HepG2 (cell line): ENCODE results near the gene PPP1R9B. TPM values are rescaled to one million over a fixed set of nuclear protein-coding genes. Genes with fewer than 3 reads are reported as not detected.

Experiments used
- ATAC-seq: fragments of 200-7000 bp; cut with Tn5 transposase; 3 replicates; pipeline ENCODE4 v1.9.1; 2020; ENCODE audit warnings: mild to moderate bottlenecking, moderate library complexity
- BruUV-seq: library from RNA; stranded (reverse); fragments of 400-500 nt; replicated peaks from 2 replicates; lab custom pipeline; 2021; lab: Mats Ljungman, UMichigan
- CTCF ChIA-PET: fragments of 300-600 bp; formaldehyde crosslinking; extraction: SDS; loops from one replicate; lab custom pipeline; 2021; ENCODE audit warnings: low total read pairs, inconsistent platforms, low intra/inter-chr PET ratio; lab: Yijun Ruan, JAX
- POLR2A ChIA-PET: fragments of 350-600 bp; sonication (Branson Sonifier 250); formaldehyde crosslinking; loops from one replicate; lab custom pipeline; 2020; ENCODE audit warnings: antibody characterized with exemption, inconsistent platforms; lab: Yijun Ruan, JAX
- DNase-seq: peaks from one replicate; pipeline ENCODE4 v3.0.0-alpha.2; 2015; ENCODE audit warnings: low spot score
- FAIRE-seq: peaks from 3 replicates; lab custom pipeline; 2011; peaks lifted over from hg19 to GRCh38; lab: Jason Lieb, UNC
- H2AFZ ChIP-seq: one replicate; pipeline ENCODE4 v1.6.1; 2011; ENCODE audit warnings: low read length, inconsistent platforms
- H3K27ac ChIP-seq: fragments of 300-600 bp; 3 replicates; pipeline ENCODE4 v1.8.0; 2011; ENCODE audit warnings: mixed run types, mild to moderate bottlenecking, mixed read lengths, low read length, inconsistent platforms; ENCODE audit not compliant: insufficient read depth; ENCODE audit errors: extremely low read length
- H3K27me3 ChIP-seq, 2 experiments: fragments of 200-600 bp in 1 of 2; 2 replicates in 1 of 2; 3 replicates in 1 of 2; pipeline versions ENCODE4 v1.6.0 to v1.8.0; 2011; ENCODE audit warnings: low read length in 2 of 2, mild to moderate bottlenecking in 2 of 2, moderate library complexity in 2 of 2, inconsistent platforms in 1 of 2; ENCODE audit not compliant: insufficient read depth in 2 of 2, control insufficient read depth in 1 of 2
- H3K36me3 ChIP-seq, 2 experiments: fragments of 200-600 bp in 1 of 2; replicated peaks in 1 of 2; 2 replicates in 1 of 2; 3 replicates in 1 of 2; pipeline versions ENCODE4 v1.5.1 to v1.8.0; 2011; ENCODE audit warnings: low read length in 2 of 2, inconsistent platforms in 1 of 2; ENCODE audit not compliant: insufficient read depth in 2 of 2, control insufficient read depth in 1 of 2
- H3K4me1 ChIP-seq: 2 replicates; pipeline ENCODE4 v1.5.1; 2012; ENCODE audit warnings: low read length, inconsistent platforms; ENCODE audit not compliant: insufficient read depth
- H3K4me2 ChIP-seq: 2 replicates; pipeline ENCODE4 v1.6.0; 2011; ENCODE audit warnings: low read depth, low read length, inconsistent platforms
- H3K4me3 ChIP-seq, 3 experiments: fragments of 200-600 bp in 1 of 3; sonication (generic), shearing (Covaris generic) in 1 of 3; replicated peaks in 1 of 3; 2 replicates each; pipeline ENCODE4 v1.5.1; 2011 to 2016; ENCODE audit warnings: low read length in 3 of 3, inconsistent platforms in 2 of 3, low read depth in 2 of 3, mild to moderate bottlenecking in 2 of 3, control low read depth in 1 of 3, mixed read lengths in 1 of 3; ENCODE audit not compliant: insufficient read depth in 1 of 3
- H3K79me2 ChIP-seq: one replicate; pipeline ENCODE4 v1.6.1; 2011; ENCODE audit warnings: low read length, inconsistent platforms; ENCODE audit not compliant: insufficient read depth
- H3K9ac ChIP-seq: 2 replicates; pipeline ENCODE4 v1.6.0; 2011; ENCODE audit warnings: mild to moderate bottlenecking, low read depth, low read length, inconsistent platforms; ENCODE audit not compliant: insufficient read depth
- H3K9me3 ChIP-seq: 2 replicates; pipeline ENCODE4 v1.5.1; 2012; ENCODE audit warnings: mild to moderate bottlenecking, low read length
- H4K20me1 ChIP-seq: 2 replicates; pipeline ENCODE4 v1.6.0; 2011; ENCODE audit warnings: inconsistent platforms, mild to moderate bottlenecking, low read length, moderate library complexity; ENCODE audit not compliant: insufficient read depth
- CHD2 ChIP-seq: IDR thresholded peaks from 2 replicates; pipeline ENCODE4 v1.6.1; 2011; ENCODE audit warnings: low read depth, low read length, improper control_type of control experiment
- HOXA5 ChIP-seq: sonication (generic); formaldehyde crosslinking; IDR thresholded peaks from 2 replicates; pipeline ENCODE4 v1.4.0; 2020; ENCODE audit warnings: missing genetic modification reagents
- MLLT10 ChIP-seq: sonication (generic); formaldehyde crosslinking; IDR thresholded peaks from 2 replicates; pipeline ENCODE4 v1.4.0; 2020; ENCODE audit warnings: missing genetic modification reagents
- NR2F2 ChIP-seq: IDR thresholded peaks from 2 replicates; pipeline ENCODE4 v1.6.1; 2012; ENCODE audit warnings: low read depth, inconsistent platforms, borderline replicate concordance
- PHF21A ChIP-seq: sonication (generic); formaldehyde crosslinking; IDR thresholded peaks from 2 replicates; pipeline ENCODE4 v1.5.0; 2020; ENCODE audit warnings: mild to moderate bottlenecking, missing genetic modification reagents
- TCF7L2 ChIP-seq: IDR thresholded peaks from 2 replicates; pipeline ENCODE4 v1.6.1; 2011; ENCODE audit warnings: mild to moderate bottlenecking, low read depth, low read length, moderate library complexity
- TP53 ChIP-seq: sonication (generic); formaldehyde crosslinking; conservative IDR thresholded peaks from 2 replicates; pipeline ENCODE4 v1.4.0; 2020; ENCODE audit warnings: missing genetic modification reagents
- ZFP90 ChIP-seq: sonication (generic); formaldehyde crosslinking; IDR thresholded peaks from 2 replicates; pipeline ENCODE4 v1.8.0; 2022; ENCODE audit warnings: missing genetic modification reagents, mild to moderate bottlenecking, inconsistent platforms, borderline replicate concordance
- ZNF335 ChIP-seq: sonication (generic); formaldehyde crosslinking; IDR thresholded peaks from 2 replicates; pipeline ENCODE4 v1.4.0; 2020; ENCODE audit warnings: missing genetic modification reagents
- ZNF33A ChIP-seq: sonication (generic); formaldehyde crosslinking; IDR thresholded peaks from 2 replicates; pipeline ENCODE4 v1.5.1; 2020; ENCODE audit warnings: missing genetic modification reagents, mild to moderate bottlenecking, moderate library complexity, borderline replicate concordance
- ZNF431 ChIP-seq: sonication (generic); formaldehyde crosslinking; IDR thresholded peaks from 2 replicates; pipeline ENCODE4 v1.9.0; 2022; ENCODE audit warnings: missing genetic modification reagents, low read depth, mild to moderate bottlenecking, borderline replicate concordance
- ZNF44 ChIP-seq: sonication (generic); formaldehyde crosslinking; IDR thresholded peaks from 2 replicates; pipeline ENCODE4 v1.5.1; 2020; ENCODE audit warnings: mild to moderate bottlenecking, missing genetic modification reagents
- WGBS: methylation state at CpG from one replicate; pipeline ENCODE4 v1.1.6; 2017; ENCODE audit warnings: low lambda C conversion rate; 5-methylcytosine and 5-hydroxymethylcytosine counted together
- in situ Hi-C: cut with HindIII; loops from 2 replicates; pipeline ENCODE4 v1.10.0; 2017; ENCODE audit warnings: low pct_unique_long_range_greater_than_20kb; ENCODE audit not compliant: extremely low pct_ligation_motif_present
- intact Hi-C: fragments of 100-400 bp; cut with micrococcal nuclease; formaldehyde crosslinking; loops from one replicate; pipeline ENCODE4 v1.10.0; 2022; ENCODE audit not compliant: unreplicated experiment
- polyA plus RNA-seq, 8 experiments: library from polyadenylated mRNA; depleted of rRNA in 3 of 8; stranded (reverse) in 7 of 8; unstranded in 1 of 8; fragments of >200 nt; fragmentation: Illumina TruSeq in 4 of 8; extraction: Trizol in 4 of 8; gene quantifications; 2 replicates each; pipeline versions ENCODE4 v1.2.1 to v1.2.3, GENCODE V29; 2011 to 2016; ENCODE audit warnings: low read depth in 4 of 8, missing spikeins in 1 of 8, mixed read lengths in 1 of 8; ENCODE audit not compliant: insufficient read depth in 1 of 8
- total RNA-seq, 5 experiments: library from RNA; depleted of rRNA; stranded (reverse); fragments of >200 nt; fragmentation: Illumina TruSeq; extraction: Trizol; gene quantifications; 2 replicates each; pipeline ENCODE4 v1.2.3, GENCODE V29; 2016; ENCODE audit warnings: low read depth in 1 of 5
- TF ChIP-seq, protein P1 (sequence below): sonication (generic); formaldehyde crosslinking; IDR thresholded peaks from 2 replicates; pipeline ENCODE4 v1.4.0; 2020; ENCODE audit warnings: mild to moderate bottlenecking, missing genetic modification reagents
- TF ChIP-seq, protein P2 (sequence below): sonication (generic); formaldehyde crosslinking; conservative IDR thresholded peaks from 2 replicates; pipeline ENCODE4 v1.4.0; 2020; ENCODE audit warnings: mild to moderate bottlenecking, missing genetic modification reagents, moderate library complexity

PPP1R9B gene
- total and polyA plus RNA-seq, 2 of the 13 experiments (the other 11 are each of a cell fraction or from before 2014, with no cell fraction given) = 9.4 to 15.8 TPM

DNA sequence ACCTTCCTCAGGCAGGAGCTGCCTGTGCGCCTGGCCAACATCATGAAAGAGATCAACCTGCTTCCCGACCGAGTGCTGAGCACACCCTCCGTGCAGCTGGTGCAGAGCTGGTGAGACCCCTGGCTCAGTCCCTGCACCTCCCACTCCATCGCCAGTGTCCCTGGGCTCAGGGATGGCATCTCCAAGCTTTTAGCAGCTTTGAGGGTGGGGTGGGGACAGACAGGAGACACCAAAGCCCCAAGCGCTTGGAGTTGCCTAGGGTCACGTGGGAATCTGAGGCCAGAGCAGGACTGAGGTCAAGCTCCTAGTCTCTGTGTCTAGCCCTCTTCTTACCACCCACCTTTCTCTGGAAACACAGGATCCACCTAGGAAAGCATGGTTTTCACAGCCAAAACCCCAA is 53.0 kb downstream of the PPP1R9B start:
- ATAC-seq (no peak), FAIRE-seq (no peak), DNase-seq (no peak)
- Histone ChIP-seq H3K4me2 (no peak overlapping the region), H2AFZ (no peak overlapping the region), H3K27me3 (peaks cover 0 to 5% of the 10 kb centered on the region in 2 experiments; a peak in 1 of 5 replicates), H3K4me1 (peaks cover 45% of the 10 kb centered on the region), H3K27ac (no peak overlapping the region), H3K36me3 (peaks cover 0 to 4% of the 10 kb centered on the region in 2 experiments; a peak in 1 of 5 replicates), H3K9ac (no peak overlapping the region), H3K9me3 (no peaks in the 10 kb centered on the region), H4K20me1 (no peaks in the 10 kb centered on the region), H3K4me3 (no peak overlapping the region), H3K79me2 (peaks cover 6% of the 10 kb centered on the region)
- BruUV-seq = no TSS peak
- ChIA-PET POLR2A (interaction anchor here (1.2 kb wide), 1 partner anchor 26 kb away, joined by 3 read pairs; no protein-coding TSS in a partner anchor), CTCF (no interaction called here)
- in situ Hi-C loops (no loop called here), intact Hi-C loops (no loop called here)
- no peak for TF ChIP-seq ZNF33A (CRISPR knock-in tag)
- no peak for TF ChIP-seq CHD2
- TF ChIP-seq ZFP90 (CRISPR knock-in tag) = no peak
- TF ChIP-seq ZNF335 = no peak
- no peak for TF ChIP-seq TCF7L2
- TF ChIP-seq, protein P1, sequence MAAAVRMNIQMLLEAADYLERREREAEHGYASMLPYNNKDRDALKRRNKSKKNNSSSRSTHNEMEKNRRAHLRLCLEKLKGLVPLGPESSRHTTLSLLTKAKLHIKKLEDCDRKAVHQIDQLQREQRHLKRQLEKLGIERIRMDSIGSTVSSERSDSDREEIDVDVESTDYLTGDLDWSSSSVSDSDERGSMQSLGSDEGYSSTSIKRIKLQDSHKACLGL (CRISPR knock-in tag) = no peak
- TF ChIP-seq ZNF431 (CRISPR knock-in tag) = no peak
- TF ChIP-seq PHF21A (CRISPR knock-in tag) = no peak
- TF ChIP-seq NR2F2 = no peak
- TF ChIP-seq, protein P2, sequence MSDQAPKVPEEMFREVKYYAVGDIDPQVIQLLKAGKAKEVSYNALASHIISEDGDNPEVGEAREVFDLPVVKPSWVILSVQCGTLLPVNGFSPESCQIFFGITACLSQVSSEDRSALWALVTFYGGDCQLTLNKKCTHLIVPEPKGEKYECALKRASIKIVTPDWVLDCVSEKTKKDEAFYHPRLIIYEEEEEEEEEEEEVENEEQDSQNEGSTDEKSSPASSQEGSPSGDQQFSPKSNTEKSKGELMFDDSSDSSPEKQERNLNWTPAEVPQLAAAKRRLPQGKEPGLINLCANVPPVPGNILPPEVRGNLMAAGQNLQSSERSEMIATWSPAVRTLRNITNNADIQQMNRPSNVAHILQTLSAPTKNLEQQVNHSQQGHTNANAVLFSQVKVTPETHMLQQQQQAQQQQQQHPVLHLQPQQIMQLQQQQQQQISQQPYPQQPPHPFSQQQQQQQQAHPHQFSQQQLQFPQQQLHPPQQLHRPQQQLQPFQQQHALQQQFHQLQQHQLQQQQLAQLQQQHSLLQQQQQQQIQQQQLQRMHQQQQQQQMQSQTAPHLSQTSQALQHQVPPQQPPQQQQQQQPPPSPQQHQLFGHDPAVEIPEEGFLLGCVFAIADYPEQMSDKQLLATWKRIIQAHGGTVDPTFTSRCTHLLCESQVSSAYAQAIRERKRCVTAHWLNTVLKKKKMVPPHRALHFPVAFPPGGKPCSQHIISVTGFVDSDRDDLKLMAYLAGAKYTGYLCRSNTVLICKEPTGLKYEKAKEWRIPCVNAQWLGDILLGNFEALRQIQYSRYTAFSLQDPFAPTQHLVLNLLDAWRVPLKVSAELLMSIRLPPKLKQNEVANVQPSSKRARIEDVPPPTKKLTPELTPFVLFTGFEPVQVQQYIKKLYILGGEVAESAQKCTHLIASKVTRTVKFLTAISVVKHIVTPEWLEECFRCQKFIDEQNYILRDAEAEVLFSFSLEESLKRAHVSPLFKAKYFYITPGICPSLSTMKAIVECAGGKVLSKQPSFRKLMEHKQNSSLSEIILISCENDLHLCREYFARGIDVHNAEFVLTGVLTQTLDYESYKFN (CRISPR knock-in tag) = no peak
- TF ChIP-seq TP53 (CRISPR knock-in tag) = no peak
- TF ChIP-seq MLLT10 (CRISPR knock-in tag) = no peak
- no peak for TF ChIP-seq ZNF44 (CRISPR knock-in tag)
- no peak for TF ChIP-seq HOXA5
- WGBS = 71% methylated on average over 7 of the region's 7 CpGs
